Mesothelial cell of epicardium (in vitro differentiated cells): ENCODE results near the gene IKBIP. TPM values are rescaled to one million over a fixed set of nuclear protein-coding genes. Genes with fewer than 3 reads are reported as not detected.

Experiments used
- DNase-seq, 2 experiments: peaks; one replicate each; pipeline ENCODE4 v3.0.0; 2021; ENCODE audit warnings: low spot score in 2 of 2; ENCODE audit not compliant: unreplicated experiment in 2 of 2
- H3K27ac Mint-ChIP-seq: 2 replicates; pipeline ENCODE4 v1.8.0; 2021; ENCODE audit warnings: mixed read lengths
- H3K27me3 Mint-ChIP-seq: 2 replicates; pipeline ENCODE4 v1.8.0; 2021; ENCODE audit warnings: low read depth, mixed read lengths
- H3K36me3 Mint-ChIP-seq: 2 replicates; pipeline ENCODE4 v1.8.0; 2021; ENCODE audit warnings: mixed read lengths
- H3K4me1 Mint-ChIP-seq: 2 replicates; pipeline ENCODE4 v1.8.0; 2021; ENCODE audit warnings: mixed read lengths
- H3K4me3 Mint-ChIP-seq: 2 replicates; pipeline ENCODE4 v1.8.0; 2021; ENCODE audit warnings: mild to moderate bottlenecking, moderate library complexity, mixed read lengths
- H3K9me3 Mint-ChIP-seq: 2 replicates; pipeline ENCODE4 v1.8.0; 2021; ENCODE audit warnings: mixed read lengths
- CTCF ChIP-seq: fragments of 200-600 bp; sonication (generic); IDR thresholded peaks from one replicate; pipeline ENCODE4 v1.5.0; 2021; ENCODE audit warnings: antibody characterized with exemption; ENCODE audit not compliant: unreplicated experiment
- total RNA-seq: library from RNA; stranded (reverse); gene quantifications from 3 replicates; pipeline ENCODE4 v1.2.1, GENCODE V29; 2021

IKBIP gene, protein sequence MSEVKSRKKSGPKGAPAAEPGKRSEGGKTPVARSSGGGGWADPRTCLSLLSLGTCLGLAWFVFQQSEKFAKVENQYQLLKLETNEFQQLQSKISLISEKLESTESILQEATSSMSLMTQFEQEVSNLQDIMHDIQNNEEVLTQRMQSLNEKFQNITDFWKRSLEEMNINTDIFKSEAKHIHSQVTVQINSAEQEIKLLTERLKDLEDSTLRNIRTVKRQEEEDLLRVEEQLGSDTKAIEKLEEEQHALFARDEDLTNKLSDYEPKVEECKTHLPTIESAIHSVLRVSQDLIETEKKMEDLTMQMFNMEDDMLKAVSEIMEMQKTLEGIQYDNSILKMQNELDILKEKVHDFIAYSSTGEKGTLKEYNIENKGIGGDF
- total RNA-seq: 18.2 to 21.0 TPM (median 19.4 TPM) in 3 replicates

- no peak for TF ChIP-seq CTCF
- Mint-ChIP-seq H3K27ac (peak within 1 kb of the TSS; percentile 98), H3K27me3 (no peaks in the 10 kb centered on the region), H3K4me1 (peaks cover 17% of the 10 kb centered on the region), H3K36me3 (peaks cover 9% of the 10 kb centered on the region), H3K4me3 (peak within 1 kb of the TSS; percentile 97), H3K9me3 (no peaks in the 10 kb centered on the region)
- DNase-seq: peak; percentile 93 to 98
Measured at GRCh38 chr12:98644712-98645571, at the start of gene IKBIP, which contains the start of gene APAF1. Gene IKBIP (minus strand): TSS chr12:98644788. CDS start chr12:98644701, 87 bp downstream. Gene APAF1 (plus strand): TSS chr12:98645290. CDS start chr12:98648360, 3,070 bp downstream.

GRCh38 chr12:98691351-98691750 is 46.8 kb upstream of the IKBIP start:
- H3K27me3 Mint-ChIP-seq: no peaks in the 10 kb centered on the region
- no peaks in the 10 kb centered on the region for H3K4me1 Mint-ChIP-seq
- H3K27ac Mint-ChIP-seq: no peak overlapping the region
- no peak for TF ChIP-seq CTCF
- peaks cover 64% of the 10 kb centered on the region for H3K36me3 Mint-ChIP-seq
- no peak overlapping the region for H3K4me3 Mint-ChIP-seq
- DNase-seq: no peak
- H3K9me3 Mint-ChIP-seq: peaks cover 11% of the 10 kb centered on the region

- Mint-ChIP-seq H3K9me3 (no peaks in the 10 kb centered on the region), H3K27me3 (no peaks in the 10 kb centered on the region), H3K36me3 (peaks cover 61% of the 10 kb centered on the region), H3K27ac (no peak overlapping the region), H3K4me1 (no peaks in the 10 kb centered on the region), H3K4me3 (no peak overlapping the region)
- no peak for TF ChIP-seq CTCF
- no peak for DNase-seq
Measured at GRCh38 chr12:98686603-98687002, 42.0 kb upstream of the IKBIP start.

GRCh38 chr12:98684199-98684598 is 39.6 kb upstream of the IKBIP start:
- H3K9me3 Mint-ChIP-seq: no peaks in the 10 kb centered on the region
- no peaks in the 10 kb centered on the region for H3K27me3 Mint-ChIP-seq
- H3K4me3 Mint-ChIP-seq: no peak overlapping the region
- H3K27ac Mint-ChIP-seq: no peak overlapping the region
- peaks cover 51% of the 10 kb centered on the region for H3K36me3 Mint-ChIP-seq
- DNase-seq: no peak
- TF ChIP-seq CTCF: no peak
- H3K4me1 Mint-ChIP-seq: no peaks in the 10 kb centered on the region

DNA sequence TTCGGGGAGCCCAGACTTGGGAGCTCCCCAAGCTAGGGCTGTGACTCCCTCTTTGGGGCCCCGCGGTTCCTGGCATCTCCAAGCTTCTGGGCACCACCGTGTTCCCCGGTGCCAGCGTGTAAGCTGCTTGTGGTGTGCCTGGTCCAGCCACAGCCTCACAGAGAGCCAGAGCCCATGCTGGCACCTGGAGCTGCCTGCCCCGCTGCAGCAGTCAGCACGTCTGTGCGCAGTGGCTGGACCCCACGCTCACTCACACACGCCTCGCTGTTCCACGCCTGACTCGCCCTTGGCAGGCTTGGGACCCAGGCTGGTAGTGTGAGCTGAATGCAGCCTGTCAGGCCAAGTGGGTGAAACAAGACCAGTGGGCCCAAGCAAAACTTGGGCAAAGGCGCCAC is 35.0 kb upstream of the IKBIP start:
- TF ChIP-seq CTCF: no peak
- peaks cover 31% of the 10 kb centered on the region for H3K36me3 Mint-ChIP-seq
- no peaks in the 10 kb centered on the region for H3K27me3 Mint-ChIP-seq
- no peak for DNase-seq
- no peaks in the 10 kb centered on the region for H3K4me1 Mint-ChIP-seq
- H3K27ac Mint-ChIP-seq: no peak overlapping the region
- H3K4me3 Mint-ChIP-seq: no peak overlapping the region
- H3K9me3 Mint-ChIP-seq: no peaks in the 10 kb centered on the region
